ENCODE results near the gene SSH2.
"Not testable (repeated sequence)": the region's sequence is repeated elsewhere in the genome, so short reads cannot be mapped to it uniquely, and the experiment has no call there.

The SSH2 gene

GRCh38 chr17:29927546-29927945 is 2.5 kb downstream of the SSH2 start:
- no peak for DNase-seq

GRCh38 chr17:29924786-29925185 is 5.2 kb downstream of the SSH2 start:
- DNase-seq: no peak

GRCh38 chr17:29918922-29919856 is 10.8 kb downstream of the SSH2 start:
- no peak for DNase-seq

GRCh38 chr17:29918016-29918415 is 12.0 kb downstream of the SSH2 start:
- no peak for DNase-seq

DNA sequence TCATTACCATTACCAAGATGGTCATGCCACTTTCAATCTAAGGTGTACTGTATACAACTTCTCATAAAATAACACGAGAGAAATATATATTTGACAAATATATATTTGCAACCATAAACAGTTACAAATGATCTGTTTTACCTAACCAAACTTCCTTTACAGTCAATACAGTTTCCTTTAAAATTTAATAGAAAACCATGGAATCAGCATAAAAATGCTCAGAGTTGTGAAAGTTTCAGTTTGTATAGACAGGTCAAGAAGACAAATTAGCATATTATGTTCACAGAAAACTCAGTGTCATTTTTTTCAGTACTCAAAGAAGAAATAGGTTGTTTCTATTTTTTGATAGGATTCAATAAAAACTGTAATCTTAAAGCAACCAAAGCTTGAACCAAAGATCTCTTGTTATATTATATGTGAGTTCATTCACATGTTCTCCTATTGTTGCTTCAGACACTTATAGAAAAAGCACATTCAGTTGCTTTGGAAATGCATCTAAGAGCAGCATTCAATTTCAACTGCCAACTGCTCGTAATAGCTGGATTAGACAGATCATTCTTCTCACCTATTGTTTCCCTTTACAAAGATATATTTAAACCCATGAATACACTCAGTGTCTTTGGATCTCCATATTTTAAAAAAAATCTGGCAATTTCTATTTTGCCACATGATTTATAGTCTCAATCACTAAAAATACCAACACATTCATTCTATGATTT is 15.1 kb downstream of the SSH2 start:
- DNase-seq: no peak

DNA sequence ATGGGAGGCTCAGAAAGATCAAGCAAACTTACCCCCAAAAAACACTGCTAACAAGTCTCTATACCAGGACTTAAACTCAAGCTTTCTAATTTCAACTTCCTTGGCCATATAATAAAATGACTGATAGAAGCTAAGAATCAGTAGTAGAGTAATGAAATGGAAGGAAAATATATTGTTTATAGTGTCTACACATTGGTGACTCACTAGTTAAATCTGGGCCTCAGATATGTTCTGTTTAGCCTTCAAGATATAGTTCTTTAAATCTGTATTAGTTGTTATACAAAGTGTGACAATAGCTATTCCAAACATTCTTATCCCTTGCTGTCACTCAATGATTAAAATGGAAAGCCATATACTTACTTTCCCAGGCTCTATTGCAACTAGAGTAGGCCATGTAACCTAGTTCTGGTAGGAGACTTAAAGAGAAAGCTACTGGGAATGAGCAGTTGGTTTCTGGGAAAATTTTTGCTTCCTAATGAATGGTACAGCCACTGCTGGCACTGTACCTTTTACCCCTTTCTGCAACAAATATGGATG is 18.3 kb downstream of the SSH2 start:
- no peak for DNase-seq

DNA sequence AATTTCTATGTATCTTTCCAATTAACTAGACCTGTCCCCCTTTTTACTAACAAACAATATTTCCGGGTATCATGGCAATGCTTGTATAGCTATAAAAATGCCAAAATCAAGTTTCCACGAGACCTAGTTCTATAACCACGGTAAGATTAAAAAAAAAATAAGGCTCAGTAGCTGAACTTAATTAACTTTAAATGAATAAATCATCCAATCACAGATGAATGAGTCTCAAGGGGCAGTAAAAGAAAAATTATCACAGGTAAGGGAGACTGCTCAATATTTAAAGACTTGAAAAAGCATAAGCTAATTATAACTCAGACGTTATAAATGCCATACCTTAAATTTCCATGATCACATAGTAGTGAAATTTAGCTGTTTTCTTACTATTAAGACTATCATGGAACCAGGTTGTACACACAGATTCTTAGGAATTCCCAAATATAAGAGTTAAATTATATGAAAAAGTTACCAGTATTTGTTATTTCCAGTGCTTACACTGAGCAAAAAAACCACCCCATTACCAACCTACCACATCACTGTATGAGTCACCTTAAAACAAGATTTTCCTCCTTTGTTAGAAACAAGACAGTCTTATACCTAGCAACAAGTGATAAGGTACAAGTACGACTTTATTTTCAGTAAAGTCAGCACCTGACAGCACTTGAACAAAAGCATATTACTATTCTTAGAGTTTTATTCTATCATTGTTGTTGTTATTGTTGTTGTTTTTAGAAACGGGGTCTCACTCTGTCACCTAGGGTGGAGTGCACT is 20.6 kb downstream of the SSH2 start:
- no peak for DNase-seq

DNA sequence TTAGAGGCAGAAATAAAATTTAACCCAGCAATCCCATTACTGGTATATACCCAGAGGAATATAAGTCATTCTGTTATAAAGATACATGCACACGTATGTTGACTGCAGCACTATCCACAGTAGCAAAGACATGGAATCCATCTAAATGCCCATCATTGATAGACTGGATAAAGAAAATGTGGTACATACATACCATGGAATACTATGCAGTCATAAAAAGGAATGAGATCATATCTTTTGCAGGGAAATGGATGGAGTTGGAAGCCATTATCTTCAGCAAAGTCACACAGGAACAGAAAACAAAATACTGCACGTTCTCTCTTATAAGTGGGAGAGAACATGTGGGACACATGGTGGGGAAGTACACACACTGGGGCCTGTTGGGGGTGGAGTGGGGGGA is 23.1 kb downstream of the SSH2 start:
- no peak for DNase-seq

DNA sequence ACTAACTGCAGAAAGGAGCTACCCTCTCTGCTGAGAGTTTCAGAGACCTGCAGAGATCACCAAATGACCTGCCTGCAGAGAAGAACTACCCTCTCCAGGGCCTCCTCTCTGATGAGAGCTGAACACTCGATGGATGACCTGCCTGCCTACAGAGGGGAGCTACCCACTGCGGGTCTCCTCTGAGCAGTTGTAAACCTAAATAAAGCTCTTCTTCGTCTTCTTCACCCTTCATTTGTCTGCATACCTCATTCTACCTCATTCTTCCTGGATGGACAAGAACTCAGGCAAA is 24.2 kb downstream of the SSH2 start:
- no peak for DNase-seq

GRCh38 chr17:29905086-29905878 is 24.7 kb downstream of the SSH2 start:
- DNase-seq: no peak

- no peak for DNase-seq
Observed at GRCh38 chr17:29903471-29903870, 26.6 kb downstream of the SSH2 start.

GRCh38 chr17:29897136-29897535 is 32.9 kb downstream of the SSH2 start:
- not testable (repeated sequence) for DNase-seq

- no peak for DNase-seq
Observed at GRCh38 chr17:29892201-29892600, 37.8 kb downstream of the SSH2 start.

- DNase-seq: no peak
Observed at GRCh38 chr17:29891131-29891530, 38.9 kb downstream of the SSH2 start.

- DNase-seq: no peak
Observed at GRCh38 chr17:29885031-29885640, 44.9 kb downstream of the SSH2 start.

- DNase-seq: no peak
Observed at GRCh38 chr17:29883497-29883896, 46.5 kb downstream of the SSH2 start.

DNA sequence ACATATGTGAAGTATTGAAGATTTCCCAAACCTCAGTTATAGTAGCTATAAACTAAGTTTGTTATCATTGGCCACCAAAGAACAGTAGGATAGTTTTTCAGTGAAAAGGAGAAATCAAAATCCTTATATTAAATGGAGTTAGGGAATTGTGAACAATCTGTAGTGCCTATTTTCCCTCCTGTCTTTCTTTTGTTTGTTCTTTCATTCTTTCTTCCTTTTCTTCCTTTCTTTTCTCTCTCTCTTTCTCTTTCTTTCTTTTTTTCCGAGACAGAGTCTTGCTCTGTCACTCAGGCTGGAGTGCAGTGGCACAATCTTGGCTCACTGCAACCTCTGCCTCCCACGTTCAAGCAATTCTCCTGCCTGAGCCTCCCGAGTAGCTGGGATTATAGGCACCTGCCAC is 48.8 kb downstream of the SSH2 start:
- no peak for DNase-seq

DNA sequence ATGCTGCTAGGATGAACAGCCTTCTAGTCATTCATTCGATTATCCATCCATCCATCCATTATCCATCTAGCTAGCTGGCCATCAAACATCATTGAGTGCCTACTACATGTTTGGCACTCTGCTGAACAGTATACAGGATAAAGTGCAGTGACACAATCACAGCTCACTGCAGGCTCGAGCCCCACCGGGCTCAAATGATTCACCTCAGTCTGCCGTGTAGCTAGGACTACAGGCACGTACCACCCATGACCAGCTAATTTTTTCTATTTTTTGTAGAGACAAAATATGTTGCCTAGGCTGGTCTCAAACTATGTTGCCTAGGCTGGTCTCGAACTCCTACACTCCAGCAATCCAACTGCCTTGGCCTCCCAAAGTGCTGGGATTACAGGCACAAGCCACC is 50.0 kb downstream of the SSH2 start:
- no peak for DNase-seq

DNA sequence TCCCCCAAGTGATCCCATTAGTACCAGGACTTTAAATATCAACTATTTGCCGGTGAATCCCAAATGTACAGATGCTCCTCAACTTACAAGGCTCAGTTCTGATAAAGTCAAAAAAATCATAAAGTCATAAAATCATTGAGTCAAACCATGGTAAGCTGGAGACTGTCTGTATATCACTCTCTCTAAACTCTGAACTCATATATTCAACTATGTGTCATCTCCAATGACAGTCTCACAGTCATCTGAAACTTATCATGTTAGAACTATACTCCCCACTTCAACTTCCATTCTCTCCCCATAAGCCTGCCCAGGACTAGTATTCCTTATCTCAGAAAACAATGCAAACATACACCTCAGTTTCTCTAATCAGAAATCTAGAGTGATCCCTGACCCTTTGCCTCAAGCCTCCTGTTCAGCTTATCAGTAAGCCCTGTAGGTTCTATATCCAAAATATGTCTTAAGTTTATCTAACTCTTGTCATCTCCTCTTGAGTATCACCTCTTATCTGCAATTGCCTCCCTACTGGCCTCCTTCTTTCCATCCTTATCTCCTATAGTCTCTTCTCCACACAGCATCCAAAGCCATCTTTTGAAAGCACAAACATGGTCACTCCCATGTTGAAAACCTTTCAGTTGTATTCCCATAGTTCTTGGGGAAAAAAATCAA is 55.0 kb downstream of the SSH2 start:
- DNase-seq: no peak

GRCh38 chr17:29874358-29874757 is 55.7 kb downstream of the SSH2 start:
- DNase-seq: not testable (repeated sequence)

GRCh38 chr17:29873476-29873875 is 56.6 kb downstream of the SSH2 start:
- no peak for DNase-seq

Data from stimulated activated CD4-positive, alpha-beta T cell treated with anti-CD3 and anti-CD28 coated beads, Interleukin-4, amount 100 ng/mL, for 4 hours (primary cell).